Measurements from ENCODE around the gene ZNF503.

DNA sequence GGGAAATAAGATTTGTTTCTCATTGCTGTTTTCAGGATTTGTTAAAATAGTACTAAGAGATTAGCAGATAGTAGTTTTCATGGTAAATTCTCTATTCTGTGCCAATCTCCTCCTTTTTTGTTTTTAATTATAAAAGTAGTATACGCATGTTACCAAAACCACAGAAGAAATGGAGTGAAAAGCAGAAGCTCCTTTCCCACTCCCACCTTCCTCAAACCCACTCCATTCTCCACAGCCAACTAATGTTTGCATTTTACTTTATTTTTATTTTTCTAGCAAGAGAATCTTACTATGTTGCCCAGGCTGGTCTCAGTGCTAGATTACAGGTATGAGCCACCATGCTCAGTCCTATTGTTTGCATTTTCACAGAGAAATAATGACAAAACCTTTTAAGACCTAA is 25.3 kb upstream of the ZNF503 start:
- TF ChIP-seq GATA3 (IDR thresholded peaks at IDR 0.05; ENCODE audit: low read depth, low read length) (no peak), GATA2 (IDR thresholded peaks at IDR 0.05; ENCODE audit: low read depth, low read length) (no peak)
